Measurements from ENCODE around the gene ELAVL4.

The ELAVL4 gene

GRCh38 chr1:50218344-50219120 lies 109.8 kb downstream of the ELAVL4 start:
- no peak overlapping the region for H3K27ac ChIP-seq
- TF ChIP-seq CTCF (conservative IDR thresholded peaks at IDR 0.05) (no peak), ZFX (IDR thresholded peaks at IDR 0.05) (no peak)

DNA sequence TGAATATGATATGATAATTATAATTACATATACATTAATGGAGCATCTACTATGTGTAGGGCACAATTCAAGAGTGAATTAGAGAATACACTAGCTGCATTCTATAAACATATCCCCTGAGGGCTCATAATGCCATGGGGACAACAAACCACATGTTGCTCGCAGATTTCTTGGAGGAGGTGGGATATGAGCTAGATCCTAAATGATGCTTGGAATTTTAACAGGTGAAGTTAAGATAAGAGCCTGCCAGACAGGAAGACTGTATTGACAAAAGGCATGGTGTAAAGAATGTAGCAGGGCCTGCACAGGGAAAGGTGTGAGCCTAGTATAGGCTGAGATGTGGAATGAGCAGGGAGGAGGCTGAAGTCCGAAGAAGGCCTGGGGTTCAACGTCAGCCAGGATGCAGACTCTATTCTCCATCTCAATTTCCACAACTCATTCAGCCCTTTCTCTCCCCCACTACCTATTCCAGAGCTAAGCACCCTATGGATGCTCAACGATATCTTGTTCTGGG lies 120.2 kb downstream of the ELAVL4 start:
- no peak for TF ChIP-seq ZFX (IDR thresholded peaks at IDR 0.05)
- no peak for TF ChIP-seq CTCF (conservative IDR thresholded peaks at IDR 0.05)
- H3K27ac ChIP-seq: no peak overlapping the region

DNA sequence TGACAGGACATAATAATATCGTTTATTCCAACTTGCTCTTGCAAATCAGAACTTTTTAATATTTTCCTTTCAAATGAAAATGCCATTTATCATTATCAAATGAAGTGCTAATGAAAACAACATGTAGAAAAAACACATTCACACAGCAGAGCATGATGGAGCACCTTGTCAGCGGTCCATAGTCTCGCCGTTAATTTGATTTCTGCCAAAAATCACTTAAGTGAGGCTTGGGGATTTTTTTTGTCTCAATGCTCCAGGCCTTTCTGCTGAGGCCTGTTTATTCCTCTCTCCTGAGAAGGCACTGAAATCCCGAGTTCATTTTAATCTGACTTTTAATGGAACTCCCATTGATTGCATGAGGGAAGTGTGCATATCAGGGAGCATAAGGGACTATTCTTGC lies 122.5 kb downstream of the ELAVL4 start:
- TF ChIP-seq CTCF (conservative IDR thresholded peaks at IDR 0.05): no peak
- no peak for TF ChIP-seq ZFX (IDR thresholded peaks at IDR 0.05)
- no peak overlapping the region for H3K27ac ChIP-seq

- TF ChIP-seq ZFX (IDR thresholded peaks at IDR 0.05) (no peak), CTCF (conservative IDR thresholded peaks at IDR 0.05) (no peak)
- H3K27ac ChIP-seq: no peak overlapping the region
Measured at GRCh38 chr1:50232336-50232735, 123.6 kb downstream of the ELAVL4 start.

DNA sequence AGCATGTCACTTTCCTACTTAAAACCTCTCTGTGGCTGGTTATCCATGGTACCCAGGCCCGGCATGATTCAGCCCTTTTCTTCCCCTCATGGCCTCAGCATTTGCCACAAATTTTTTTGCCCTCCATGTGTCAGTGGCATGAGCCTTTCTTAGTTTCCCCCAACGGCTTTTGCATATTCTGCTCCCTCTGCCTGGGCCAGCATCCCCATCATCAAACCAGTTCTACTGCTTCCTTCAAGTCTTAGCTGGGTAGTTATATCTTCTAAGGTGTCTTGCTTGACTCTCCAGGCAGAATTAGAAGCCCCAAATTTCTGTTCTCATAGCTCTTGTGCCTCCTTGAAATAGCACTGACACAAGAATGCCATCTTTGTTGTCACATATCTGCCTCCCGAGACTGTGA lies 127.9 kb downstream of the ELAVL4 start:
- TF ChIP-seq ZFX (IDR thresholded peaks at IDR 0.05) (no peak), CTCF (conservative IDR thresholded peaks at IDR 0.05) (no peak)
- no peak overlapping the region for H3K27ac ChIP-seq

DNA sequence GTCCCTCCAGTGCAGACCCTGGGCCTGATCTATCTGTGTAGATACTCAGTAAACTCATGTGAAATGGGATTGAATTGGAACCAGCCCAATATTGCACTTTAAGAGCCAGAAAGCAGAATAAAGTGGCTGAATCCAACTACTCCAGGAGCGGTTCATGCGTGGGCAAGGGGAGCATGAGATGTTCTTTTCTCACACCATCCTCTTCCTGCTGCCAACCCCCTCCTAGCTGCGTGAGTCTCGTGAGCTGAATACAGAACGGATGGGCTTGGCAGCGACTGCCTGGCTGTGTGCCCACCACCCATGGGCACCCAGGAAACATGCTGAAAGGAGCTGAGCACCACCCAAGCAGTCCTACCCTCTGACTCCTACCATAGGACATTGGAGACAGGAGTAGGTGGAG lies 128.3 kb downstream of the ELAVL4 start:
- TF ChIP-seq CTCF (conservative IDR thresholded peaks at IDR 0.05) (no peak), ZFX (IDR thresholded peaks at IDR 0.05) (no peak)
- no peak overlapping the region for H3K27ac ChIP-seq

GRCh38 chr1:50243939-50244338 lies 135.2 kb downstream of the ELAVL4 start:
- no peak overlapping the region for H3K27ac ChIP-seq
- no peak for TF ChIP-seq CTCF (conservative IDR thresholded peaks at IDR 0.05)
- no peak for TF ChIP-seq ZFX (IDR thresholded peaks at IDR 0.05)
